ENCODE results near the gene RELA.

The RELA gene

GRCh38 chr11:65611028-65611757 is 51.5 kb downstream of the RELA start:
- DNase-seq, result peak; percentile 81

GRCh38 chr11:65610404-65610803 is 52.3 kb downstream of the RELA start:
- DNase-seq, result peak; percentile 26

DNA sequence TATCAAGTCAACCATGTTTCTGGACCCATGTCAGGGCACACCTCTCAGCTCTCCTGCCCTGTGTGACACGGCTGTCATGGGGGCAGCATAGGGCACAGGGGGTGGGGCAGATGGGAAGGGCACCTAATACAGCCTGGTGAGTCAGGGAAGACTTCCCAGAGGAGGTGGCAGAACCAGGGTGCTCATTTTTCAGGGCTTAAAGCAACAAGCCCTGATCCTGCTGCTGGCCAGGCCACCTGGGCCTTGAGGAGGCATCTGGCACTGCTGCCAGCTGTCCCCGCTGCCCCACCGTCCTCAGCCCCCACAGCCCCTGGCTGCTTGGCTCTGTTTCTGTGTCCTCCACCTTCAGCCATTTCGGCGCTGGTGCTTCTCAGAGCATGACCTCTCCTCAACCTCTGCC is 53.1 kb downstream of the RELA start:
- DNase-seq, result no peak

DNA sequence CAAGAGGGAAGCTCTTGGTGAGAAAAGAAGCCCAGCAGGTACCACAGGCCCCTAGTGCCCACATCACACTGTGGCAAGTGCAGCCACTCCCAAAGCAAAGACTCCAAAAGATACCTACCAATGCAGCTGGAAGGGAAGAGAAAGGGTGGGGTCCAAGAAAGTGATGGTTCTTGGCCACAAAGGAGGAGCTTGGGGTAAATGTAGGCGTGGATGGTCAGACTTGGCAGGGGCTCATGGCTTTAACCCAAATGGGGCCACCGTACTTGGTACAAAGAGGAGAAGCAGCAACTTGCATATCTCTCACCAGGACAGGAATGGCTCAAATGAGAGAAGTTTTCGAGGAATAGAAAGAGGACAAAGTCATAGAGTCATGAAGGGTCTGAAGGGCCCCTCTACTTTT is 53.5 kb downstream of the RELA start:
- DNase-seq, result no peak

GRCh38 chr11:65607614-65608426 is 54.9 kb downstream of the RELA start:
- no peak for DNase-seq

- DNase-seq, result peak; percentile 75
Measured at GRCh38 chr11:65606876-65607613, 55.7 kb downstream of the RELA start.

- no peak for DNase-seq
Measured at GRCh38 chr11:65604258-65604657, 58.5 kb downstream of the RELA start.
